ENCODE measurements around the gene TSLP.

Gene TSLP

GRCh38 chr5:111077678-111078077 is 6.2 kb downstream of the TSLP start:
- in situ Hi-C loops (cut with HindIII; ENCODE audit: low pct_ligation_motif_present, low sequenced_read_pairs), result no loop called here

DNA sequence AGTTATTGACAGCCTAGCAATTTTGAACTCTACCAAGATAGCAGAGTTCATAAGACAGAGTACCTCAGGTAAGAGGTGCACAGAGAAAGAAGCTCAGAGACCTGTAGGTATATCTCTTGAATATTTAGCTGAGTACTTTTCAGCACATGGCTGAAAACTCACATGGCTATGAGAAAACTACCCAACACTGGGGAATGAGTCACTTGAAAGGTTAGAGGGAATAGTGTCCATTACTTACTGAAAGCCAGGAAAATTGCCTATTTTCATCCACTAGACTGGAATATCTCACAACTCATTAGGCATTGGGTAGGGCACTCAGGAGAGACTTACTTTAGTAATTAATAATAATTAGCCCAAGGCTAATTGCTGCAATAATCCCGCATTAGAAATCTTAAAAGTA is 8.3 kb downstream of the TSLP start:
- DNase-seq, result no peak
- in situ Hi-C loops (cut with HindIII; ENCODE audit: low pct_ligation_motif_present, low sequenced_read_pairs), result no loop called here

More at GRCh38 chr5:111077678-111078077, 6.2 kb downstream of the TSLP start:
- TF ChIP-seq, protein P1, sequence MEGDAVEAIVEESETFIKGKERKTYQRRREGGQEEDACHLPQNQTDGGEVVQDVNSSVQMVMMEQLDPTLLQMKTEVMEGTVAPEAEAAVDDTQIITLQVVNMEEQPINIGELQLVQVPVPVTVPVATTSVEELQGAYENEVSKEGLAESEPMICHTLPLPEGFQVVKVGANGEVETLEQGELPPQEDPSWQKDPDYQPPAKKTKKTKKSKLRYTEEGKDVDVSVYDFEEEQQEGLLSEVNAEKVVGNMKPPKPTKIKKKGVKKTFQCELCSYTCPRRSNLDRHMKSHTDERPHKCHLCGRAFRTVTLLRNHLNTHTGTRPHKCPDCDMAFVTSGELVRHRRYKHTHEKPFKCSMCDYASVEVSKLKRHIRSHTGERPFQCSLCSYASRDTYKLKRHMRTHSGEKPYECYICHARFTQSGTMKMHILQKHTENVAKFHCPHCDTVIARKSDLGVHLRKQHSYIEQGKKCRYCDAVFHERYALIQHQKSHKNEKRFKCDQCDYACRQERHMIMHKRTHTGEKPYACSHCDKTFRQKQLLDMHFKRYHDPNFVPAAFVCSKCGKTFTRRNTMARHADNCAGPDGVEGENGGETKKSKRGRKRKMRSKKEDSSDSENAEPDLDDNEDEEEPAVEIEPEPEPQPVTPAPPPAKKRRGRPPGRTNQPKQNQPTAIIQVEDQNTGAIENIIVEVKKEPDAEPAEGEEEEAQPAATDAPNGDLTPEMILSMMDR (IDR thresholded peaks at IDR 0.05; ENCODE audit: low read depth, low read length, missing control alignments), result no peak
- no peaks in the 10 kb centered on the region for H3K36me3 ChIP-seq (replicated peaks)
- DNase-seq, result no peak
- no peaks in the 10 kb centered on the region for H3K27me3 ChIP-seq (replicated peaks)
- no peak overlapping the region for H3K27ac ChIP-seq
- H3K4me3 ChIP-seq (ENCODE audit: low read depth, low read length), result no peak overlapping the region

GRCh38 chr5:111083323-111083722 is 11.8 kb downstream of the TSLP start:
- in situ Hi-C loops (cut with HindIII; ENCODE audit: low pct_ligation_motif_present, low sequenced_read_pairs), result no loop called here
- Histone ChIP-seq H3K27me3 (replicated peaks) (no peaks in the 10 kb centered on the region), H3K36me3 (replicated peaks) (no peaks in the 10 kb centered on the region), H3K27ac (no peak overlapping the region), H3K4me3 (ENCODE audit: low read depth, low read length) (no peak overlapping the region)
- TF ChIP-seq, protein P1 (IDR thresholded peaks at IDR 0.05; ENCODE audit: low read depth, low read length, missing control alignments), result no peak
- no peak for DNase-seq

More for the DNA sequence above, 8.3 kb downstream of the TSLP start:
- Histone ChIP-seq H3K27me3 (replicated peaks) (no peaks in the 10 kb centered on the region), H3K27ac (no peak overlapping the region), H3K36me3 (replicated peaks) (no peaks in the 10 kb centered on the region), H3K4me3 (ENCODE audit: low read depth, low read length) (no peak overlapping the region)
- TF ChIP-seq, protein P1 (IDR thresholded peaks at IDR 0.05; ENCODE audit: low read depth, low read length, missing control alignments), result no peak

GRCh38 chr5:111092062-111092853 is 20.7 kb downstream of the TSLP start, which contains the start of gene WDR36:
WDR36 (plus strand) TSS chr5:111092348; CDS start chr5:111092457, 109 bp downstream.
- Histone ChIP-seq H3K27me3 (replicated peaks) (no peaks in the 10 kb centered on the region), H3K27ac (peak within 1 kb of the TSS; percentile 82), H3K4me3 (ENCODE audit: low read depth, low read length) (peak within 1 kb of the TSS; percentile 81), H3K36me3 (replicated peaks) (peaks cover 5% of the 10 kb centered on the region)
- TF ChIP-seq, protein P1 (IDR thresholded peaks at IDR 0.05; ENCODE audit: low read depth, low read length, missing control alignments), result peak; percentile 1
- in situ Hi-C loops (cut with HindIII; ENCODE audit: low pct_ligation_motif_present, low sequenced_read_pairs), result no loop called here
- peak; percentile 85 for DNase-seq

GRCh38 chr5:111095982-111096381 is 24.5 kb downstream of the TSLP start:
- Histone ChIP-seq H3K27me3 (replicated peaks) (no peaks in the 10 kb centered on the region), H3K27ac (no peak overlapping the region), H3K36me3 (replicated peaks) (peaks cover 20% of the 10 kb centered on the region), H3K4me3 (ENCODE audit: low read depth, low read length) (no peak overlapping the region)
- in situ Hi-C loops (cut with HindIII; ENCODE audit: low pct_ligation_motif_present, low sequenced_read_pairs), result no loop called here
- TF ChIP-seq, protein P1 (IDR thresholded peaks at IDR 0.05; ENCODE audit: low read depth, low read length, missing control alignments), result no peak
- DNase-seq, result no peak
